Fibroblast of skin of back (primary cell): ENCODE results near the gene LRMDA.
A peak's percentile ranks its signal among the peaks of the same experiment; 100 is the strongest.

Experiments used
- DNase-seq: peaks from one replicate; pipeline ENCODE4 v3.0.0-alpha.2; 2013

The LRMDA gene

DNA sequence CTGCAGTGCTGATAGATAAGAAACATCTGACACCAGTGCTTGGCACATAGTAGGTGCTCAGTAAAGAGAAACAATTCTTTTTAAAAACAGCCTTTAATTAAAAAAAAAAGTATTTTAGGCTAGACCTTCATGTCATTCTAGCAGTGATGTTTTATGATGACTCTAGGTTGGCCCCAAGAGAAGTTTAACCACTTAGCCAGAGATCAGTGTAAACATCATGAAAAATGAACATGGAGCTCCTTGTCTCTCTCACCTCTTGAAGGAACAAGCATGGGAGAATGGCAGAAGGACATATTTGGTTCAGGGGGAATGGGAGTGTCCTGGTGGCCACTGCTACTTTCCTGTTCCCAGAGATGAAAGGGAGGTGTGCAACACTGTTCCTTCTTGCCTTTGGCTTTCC lies 641.0 kb downstream of the LRMDA start:
- DNase-seq: no peak

DNA sequence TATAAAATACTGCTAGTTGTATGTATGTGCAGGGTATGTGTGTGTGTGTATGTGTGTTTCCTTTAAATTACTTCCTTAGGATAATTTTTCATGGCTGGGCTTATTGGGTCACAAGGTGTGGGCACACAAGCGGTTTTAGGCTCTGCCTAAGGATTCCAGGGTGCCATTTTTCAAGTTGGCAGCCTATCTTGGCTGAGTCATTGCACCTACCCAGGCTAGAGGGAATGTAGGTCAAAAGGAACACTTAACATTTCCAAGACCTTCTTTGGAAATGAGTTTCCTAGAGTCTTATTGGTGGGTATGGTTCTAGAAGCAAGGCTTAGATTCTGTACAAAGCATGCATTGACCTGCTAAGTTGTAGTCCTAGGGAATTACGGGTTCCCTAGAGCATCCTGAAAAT lies 642.1 kb downstream of the LRMDA start:
- DNase-seq: no peak

DNA sequence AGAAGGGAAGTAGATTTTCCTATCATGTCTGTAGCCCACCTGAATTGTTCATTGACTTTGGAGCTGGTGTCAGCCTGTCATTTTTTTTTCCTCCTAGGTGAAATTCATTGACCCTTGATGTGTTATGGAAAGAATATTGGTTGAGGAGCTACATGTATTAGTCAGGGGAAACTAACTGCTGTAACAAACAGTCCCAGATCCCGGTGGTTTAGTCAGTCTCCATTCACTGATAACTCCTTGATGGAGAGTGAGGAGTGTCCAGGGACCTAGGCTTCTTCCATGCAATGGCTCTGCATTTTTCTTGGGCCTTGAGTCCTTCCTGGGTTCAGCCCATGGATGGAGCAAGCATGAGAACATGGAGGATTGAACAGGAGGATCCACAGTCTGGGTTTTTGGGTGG lies 643.2 kb downstream of the LRMDA start:
- DNase-seq: no peak

DNA sequence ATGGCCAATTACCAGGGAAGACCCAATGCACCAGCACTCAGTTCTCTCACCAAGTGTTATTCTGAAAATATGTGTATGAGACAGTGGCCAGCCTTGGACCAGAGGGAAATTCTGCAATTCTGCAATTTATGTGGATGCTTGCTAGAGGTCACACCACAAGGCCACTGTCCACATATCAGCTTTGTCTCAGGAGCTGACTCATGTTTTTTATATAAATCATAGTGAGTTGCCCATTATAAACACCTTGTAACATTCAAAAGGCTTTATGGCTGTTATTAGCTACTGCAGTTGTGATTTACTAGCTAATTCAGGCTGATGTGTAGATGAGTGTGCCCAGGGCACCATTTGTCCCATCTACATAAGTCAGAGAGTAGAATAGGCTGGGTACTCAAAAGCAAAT lies 649.0 kb downstream of the LRMDA start:
- DNase-seq: no peak

DNA sequence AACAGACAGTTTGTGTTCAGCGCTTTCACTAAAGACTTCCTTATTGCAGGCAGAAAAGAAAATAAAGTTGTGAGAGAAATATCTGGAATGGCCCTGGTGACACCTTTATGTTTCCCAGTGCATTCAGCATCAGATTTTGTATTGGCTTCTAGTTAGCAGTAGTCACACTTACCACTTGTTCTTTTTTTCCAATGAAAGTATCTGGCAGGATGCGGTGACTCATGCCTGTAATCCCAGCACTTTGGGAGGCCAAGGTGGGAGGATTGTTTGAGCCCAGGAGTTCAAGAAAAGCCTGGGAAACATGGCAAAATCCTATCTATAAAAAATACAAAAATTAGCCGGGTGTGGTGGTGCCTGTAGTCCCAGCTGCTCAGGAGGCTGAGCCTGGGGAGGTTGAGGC lies 649.6 kb downstream of the LRMDA start:
- DNase-seq: peak; percentile 32

DNA sequence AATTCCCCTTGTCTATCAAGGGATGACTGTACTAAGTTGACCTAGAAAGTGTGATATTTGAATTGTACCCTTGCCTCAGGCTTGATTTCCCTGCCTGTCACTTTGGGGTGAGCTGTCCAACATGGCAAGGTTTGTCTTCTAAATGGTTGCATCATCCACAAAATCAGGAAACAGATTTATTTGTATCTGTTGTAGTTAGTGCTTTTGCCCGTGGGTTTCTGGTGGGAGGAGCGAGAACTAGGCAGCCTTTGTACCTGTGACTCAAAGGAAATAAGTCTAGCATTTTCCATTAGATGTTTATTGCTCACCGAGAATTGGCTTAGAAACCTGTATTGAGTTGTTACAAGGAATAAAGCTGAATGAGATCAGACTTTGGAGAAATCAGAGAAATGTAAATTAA lies 650.8 kb downstream of the LRMDA start:
- DNase-seq: no peak

DNA sequence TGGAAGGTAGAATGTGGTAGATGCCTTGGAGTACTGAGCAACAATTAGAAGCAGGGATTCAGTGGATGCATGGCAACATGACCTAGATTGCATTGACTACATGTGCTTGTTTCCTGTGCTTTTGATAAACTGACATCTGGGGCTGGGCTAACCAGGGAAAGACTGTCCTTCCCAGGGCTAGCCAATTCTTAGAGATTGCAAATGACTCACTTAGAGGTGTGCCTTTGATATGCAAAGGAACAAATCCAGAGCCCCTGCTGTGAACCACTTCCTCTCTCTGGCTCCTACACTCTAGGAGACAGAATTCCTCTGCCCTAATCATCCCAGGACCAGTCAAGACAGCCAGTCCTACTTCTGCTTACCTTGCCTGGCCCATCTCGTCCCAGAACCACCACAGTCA lies 651.5 kb downstream of the LRMDA start:
- DNase-seq: peak; percentile 84

DNA sequence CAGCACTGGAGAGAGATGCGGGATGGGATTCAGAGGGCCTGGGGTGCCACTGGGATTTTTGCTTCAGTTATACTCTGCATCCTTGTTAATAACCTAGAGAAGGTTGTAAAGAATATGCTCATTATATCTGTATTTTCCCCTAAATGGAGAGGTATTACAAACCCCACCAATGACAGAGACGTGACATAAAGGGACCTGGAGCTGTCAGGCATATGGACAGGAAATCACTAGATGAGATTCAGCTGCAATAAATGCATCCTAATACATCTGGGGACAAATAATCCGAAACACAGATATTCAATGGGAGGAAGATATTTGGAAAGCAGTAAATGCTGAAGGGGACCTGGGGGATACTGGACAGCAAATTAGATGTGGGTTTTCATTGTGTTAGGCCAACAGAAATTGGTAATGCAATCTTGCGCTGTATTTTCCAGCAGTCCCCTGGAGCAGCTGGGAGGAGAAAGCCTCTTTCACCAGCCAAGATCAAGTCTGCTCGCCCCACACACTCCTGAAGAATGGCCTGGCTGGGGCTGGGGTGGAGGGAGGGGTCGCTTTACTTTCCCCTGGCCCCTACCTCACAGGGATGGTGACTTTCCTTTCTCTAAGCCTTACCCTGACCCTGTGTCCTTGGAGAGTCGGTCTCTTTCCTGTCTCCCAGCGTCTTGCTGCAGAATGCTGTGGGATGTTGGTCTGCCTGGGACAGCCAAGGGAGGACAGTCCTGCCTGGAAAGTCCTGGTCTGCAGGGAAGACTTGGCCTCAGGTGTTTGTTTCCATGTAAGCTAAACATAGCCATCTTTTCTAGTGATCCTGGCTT lies 653.8 kb downstream of the LRMDA start:
- DNase-seq: no peak

DNA sequence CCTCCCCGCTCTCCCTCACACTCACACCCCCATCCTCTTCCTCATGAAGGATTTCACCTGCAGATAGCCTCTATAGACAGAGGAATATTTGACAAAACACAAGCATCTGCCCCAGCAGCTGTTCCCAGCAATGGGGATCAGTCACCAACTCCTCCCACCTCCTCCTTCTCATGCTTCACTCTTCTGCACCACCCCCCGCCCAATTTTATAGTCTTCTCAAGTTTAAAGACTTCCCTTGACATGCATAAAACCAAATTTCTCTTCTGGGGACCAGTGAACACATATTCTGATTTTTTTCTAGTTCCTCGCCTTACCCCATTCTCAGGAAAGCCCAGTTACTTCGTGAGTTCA lies 654.4 kb downstream of the LRMDA start:
- DNase-seq: no peak

DNA sequence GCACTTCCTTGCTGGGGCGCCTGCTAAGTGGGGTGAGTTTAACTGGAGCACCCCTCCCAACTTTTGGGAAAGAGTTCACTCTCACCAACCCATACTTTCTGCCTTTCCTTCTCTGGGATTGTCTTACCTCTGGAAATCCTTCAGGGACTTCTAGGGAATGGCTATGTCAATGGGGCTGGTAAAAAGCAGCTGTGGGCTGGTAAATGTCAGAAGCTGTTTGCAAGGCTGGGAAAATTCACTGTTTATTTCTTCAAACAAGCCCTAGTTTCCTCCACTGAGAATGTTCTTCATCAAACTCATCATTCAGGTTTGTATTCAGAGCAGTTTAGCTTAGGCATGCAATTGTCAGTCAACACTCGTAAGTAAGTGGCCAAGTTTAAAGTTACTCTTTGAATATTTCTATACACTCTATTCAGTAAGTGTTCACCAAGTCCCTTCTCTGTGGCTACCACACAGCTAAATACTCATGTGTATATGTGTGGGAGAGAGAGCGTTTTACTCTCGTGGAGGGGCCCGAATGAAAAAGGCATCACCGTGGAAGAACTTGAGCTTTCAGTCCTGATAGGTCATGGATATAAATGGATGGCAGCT lies 654.8 kb downstream of the LRMDA start:
- no peak for DNase-seq

DNA sequence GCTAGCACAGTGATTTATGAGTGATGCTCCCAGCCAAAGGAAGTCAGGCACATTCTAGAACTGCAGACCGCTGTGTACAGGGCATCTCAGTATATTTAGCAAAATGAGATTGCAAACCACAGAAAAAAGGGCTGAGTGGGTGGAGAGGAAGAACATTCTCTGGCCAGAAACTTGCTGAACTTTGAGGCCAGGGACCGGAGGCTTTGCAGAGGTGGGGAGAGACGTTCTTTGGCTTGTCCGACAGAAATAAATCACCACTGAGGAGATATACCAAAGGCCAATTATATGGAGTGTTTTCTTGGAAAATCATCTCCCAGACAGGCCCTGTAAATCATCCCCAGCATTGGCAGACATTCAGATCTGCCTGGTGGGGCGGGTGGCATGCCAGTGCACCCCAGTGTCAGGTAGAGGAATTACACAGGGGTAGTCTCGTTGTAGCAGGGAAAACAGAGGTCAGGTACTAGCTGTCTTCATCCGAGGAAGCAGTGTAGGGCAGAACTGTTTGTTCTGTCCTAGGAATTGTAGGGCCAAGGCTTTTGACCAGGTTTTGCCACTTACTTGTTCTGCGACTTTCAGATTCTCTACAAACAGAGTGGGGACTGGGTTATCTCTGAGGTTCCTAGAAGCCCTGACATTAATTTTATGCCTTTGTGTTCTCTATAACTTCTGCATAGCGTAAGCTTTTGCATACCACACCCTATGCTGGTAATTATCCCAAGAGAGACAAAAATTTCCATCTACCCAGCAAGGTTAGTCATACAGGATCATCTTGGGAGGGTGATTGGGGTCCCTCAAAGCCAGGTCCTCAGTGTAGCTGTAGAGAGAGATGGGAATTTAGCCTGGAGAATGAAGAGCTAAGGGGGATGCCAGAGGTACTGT lies 655.6 kb downstream of the LRMDA start:
- no peak for DNase-seq

DNA sequence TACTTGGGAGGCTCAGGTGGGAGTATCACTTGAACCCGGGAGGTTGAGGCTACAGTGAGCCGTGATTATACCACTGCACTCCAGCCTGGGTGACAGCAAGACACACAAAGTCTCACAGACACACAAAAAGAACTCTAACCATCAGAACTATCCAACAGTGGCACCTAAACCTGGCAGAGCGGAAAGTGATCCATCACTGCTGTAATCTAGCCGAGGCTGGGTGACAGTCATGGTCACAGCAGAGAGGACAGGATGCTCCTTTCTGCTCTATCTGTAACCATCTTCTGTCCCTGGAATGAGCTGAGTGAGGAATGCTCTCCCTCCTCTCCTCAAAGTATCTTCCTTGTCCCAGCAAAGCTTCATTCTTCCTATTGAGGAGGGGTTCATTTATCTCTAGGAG lies 656.6 kb downstream of the LRMDA start:
- no peak for DNase-seq

DNA sequence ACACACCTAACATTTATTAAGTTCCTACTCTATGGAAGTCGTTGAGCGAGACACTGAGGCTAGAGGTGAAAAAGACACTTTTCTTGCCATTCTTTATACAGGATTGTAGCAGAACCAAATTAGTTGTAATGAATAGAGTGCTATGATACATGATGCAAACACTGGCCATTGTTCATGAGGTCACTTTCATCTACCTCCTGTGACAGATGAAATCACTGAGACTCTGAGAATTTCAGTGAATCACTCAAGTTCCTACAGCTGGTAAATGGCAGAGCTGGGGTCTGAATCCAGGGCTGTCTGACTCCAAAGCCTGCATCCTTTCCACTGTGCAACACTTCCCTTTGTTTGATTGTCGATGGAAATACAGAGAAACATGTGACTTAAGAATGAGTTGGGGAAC lies 657.6 kb downstream of the LRMDA start:
- DNase-seq: no peak

DNA sequence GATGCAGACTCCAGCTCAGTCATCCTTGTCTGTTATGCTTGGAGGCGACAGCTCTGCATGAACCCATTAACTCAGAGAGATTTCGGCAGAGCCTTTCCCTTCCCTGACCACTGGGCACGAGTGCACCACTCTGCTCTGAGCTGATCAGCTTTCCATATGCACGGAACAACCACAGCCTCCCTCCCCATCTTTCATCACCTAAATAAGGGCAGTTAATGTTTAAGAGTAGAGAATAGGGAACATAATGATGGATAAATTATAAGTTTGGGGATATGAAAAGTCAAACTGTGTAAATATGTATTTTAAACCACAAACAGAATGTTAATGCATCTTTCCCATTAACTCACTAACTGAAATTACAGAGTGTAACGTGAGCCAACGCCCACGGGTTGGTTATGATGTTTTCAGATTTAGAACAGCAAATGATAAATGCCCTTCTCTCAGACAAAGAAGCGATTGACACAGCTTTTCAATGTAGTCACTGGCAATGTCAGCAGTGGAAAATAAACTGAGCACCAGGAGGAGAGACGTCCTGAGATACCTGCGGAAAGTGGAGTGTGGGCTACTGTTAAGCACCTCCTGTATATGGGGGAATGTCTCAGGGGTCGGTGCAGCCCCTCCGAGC lies 658.2 kb downstream of the LRMDA start:
- no peak for DNase-seq

DNA sequence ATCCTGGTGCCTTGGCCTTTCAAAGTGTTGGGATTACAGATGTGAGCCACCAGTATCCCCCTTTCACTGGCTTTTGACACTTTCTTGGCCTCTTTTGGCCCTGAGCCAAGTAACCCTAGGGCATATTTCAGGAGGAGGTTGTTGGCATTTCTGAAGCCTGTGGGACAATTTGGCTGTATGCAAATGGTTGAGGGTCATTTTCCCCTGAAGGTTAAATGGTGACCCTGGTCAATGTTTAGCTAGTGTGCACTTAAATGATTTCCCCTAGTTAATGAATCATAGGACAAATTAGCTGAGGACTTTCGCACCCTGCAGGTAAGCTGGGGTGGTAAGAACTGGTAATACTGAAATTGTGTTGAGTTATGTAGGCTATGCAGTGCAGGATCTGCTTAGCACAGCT lies 660.5 kb downstream of the LRMDA start:
- no peak for DNase-seq

DNA sequence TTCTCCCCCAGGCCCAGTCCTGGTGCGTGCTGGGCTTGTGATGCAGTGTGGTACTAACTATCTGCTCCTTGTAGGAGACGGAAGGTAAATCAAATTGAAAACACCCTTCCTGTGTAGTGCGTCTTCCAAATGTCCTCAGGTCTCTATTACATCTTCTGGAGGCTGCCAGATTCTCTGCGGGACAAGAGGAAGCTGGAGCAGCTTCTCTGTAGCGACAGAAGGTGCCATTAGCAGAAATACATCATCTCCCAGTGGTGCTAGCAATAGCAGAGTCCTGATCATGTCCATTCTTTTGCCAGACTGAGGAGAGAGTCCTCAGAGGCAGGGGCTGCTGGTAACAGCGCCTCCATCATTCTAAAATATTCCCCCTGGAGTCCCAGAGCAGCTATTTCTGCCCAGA lies 675.2 kb downstream of the LRMDA start:
- DNase-seq: no peak

DNA sequence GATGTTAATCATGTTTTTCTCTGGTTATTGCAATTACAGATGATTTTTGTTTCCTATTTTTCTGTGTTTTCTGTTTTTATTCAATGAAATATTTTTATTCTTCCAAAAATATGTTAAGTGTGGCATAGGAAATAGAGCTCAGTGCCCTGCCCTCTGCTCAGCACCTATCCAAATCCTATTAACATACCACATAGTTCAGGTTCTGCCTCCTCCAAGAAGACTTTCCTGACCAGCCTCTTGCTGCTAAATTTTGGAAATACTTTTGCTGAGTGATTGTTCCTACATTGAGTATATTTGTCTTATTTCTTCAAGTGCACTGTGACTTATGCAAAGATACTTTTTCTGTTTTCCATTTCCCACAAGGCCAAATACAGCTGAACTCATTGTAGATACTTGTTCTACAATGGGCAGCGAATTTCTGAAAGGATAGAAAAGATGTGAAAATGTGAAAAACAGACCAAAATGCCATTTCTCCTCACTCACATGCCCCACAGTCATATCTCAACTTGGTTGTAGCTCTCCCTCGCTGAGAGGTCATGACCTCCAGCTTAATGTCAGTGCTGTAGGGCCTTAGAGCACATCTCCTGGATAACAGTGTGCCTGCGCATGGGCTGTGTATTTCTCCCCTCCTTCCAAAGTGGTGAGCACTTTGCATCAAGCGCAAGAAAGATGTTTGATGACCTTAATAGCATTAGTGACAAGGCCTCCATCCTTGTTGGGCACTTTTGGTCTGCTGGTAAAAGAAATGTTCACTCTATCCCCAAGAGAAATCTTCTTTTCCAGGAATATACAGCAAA lies 677.3 kb downstream of the LRMDA start:
- no peak for DNase-seq

DNA sequence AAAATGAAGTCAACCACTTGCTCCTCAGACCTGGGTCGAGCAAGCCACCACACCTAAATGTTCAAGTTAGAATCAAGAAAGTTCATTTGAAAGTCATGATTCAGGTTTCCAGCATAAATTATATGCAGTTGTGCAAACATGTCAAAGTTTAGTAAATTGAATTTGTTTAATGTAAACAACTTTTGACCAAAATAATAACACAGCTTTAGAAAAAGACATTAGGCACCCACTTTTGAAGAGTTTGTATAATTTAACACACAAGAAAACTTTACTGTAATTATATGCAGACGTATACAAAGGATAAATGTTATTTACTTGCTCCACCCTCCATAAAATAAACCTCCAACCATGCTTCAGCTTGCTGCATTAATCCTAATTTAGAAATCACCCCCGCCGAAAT lies 680.0 kb downstream of the LRMDA start:
- no peak for DNase-seq

DNA sequence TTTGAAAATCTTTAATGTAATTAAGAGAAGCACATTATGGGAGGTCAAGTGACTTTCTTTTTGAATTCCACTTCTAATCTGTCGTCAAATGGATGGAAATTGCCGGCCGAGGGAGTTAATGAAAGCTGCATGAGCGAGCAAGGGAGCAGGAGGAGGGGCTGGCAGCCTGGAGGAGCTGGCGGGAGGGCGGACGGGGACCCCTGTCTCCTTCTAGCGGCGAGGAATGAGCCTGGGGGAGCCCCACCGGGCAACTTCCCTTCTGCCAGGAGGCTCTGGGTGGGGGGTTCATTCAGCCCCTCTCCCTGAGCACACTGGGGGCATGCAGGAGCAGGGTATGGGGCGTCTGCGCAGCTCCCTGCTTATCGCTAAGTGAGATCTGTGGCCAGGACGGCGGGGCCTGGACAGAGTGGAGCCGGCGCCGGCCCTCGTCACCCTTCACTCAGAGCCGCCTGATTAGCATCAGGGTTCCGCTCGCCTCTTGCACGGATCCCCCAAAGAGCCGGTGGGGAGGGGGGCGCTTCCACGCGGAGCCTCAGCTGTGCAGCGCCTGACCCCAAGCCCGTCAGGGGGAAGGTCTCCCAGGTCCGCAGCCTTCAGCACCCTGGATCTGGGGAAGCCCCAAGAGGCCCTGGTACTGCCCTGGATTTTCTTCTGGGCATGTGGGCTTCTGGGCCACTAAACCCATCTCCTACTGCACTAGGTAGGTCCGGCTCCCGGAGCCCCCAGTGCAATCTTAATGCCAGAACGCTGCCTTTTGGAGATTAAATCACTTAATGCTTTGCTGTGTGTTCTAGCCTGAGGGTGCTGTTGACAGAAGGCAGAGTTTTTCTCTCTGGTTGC lies 680.8 kb downstream of the LRMDA start:
- no peak for DNase-seq

DNA sequence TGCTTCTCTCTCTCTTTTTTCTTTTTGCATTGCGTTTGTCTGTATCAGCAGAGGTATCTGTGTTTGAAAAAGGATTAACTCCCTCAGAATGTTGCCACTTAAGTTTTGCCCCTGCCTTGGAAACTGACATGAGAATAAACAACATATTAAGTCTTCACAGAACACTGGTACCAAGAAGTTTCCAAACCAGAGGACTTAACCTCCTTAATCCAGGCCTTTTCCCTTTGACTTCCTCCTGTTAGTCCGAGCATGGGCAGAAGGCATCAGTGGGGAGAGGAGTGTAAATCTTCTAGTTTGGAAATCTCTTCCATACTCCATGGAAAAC lies 681.4 kb downstream of the LRMDA start:
- no peak for DNase-seq

DNA sequence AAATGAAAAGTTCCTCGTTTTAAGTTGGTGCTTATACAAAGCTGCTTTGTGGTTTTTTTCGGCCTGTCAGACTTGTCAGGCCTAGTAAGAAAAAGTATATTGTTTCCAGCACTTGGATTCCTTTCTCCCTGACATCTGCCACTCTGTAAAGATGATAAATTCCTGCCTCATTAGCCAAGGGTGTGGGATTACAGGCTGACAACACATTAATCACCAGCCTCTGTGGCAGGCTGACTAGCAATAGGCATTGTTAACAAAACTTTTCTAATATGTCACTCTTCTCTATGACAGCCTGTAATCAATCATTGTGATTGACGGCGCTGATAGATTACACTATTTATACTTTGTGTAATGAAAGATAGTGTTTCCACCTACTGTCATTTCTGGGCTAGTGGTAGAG lies 682.5 kb downstream of the LRMDA start:
- peak; percentile 74 for DNase-seq

DNA sequence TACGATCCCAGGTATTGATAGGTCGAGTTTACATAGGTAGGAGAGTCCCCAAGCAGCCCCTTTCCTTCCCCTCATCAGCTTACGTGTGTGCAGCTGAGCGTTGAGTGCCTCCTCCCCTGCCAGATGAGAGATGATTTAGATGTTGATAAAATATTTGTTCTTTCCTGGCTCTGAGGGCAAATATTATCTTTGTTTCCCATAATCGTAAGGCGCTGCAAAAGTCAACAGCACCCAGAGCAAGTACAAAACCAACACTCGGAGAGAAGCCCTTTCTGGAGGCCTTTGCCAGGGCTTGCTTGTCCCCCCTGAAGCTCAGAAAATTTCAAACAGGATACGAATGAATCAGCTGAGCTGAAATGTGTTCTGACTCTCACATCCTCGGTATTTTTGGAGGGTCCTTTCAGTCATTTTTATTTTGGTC lies 683.2 kb downstream of the LRMDA start:
- DNase-seq: peak; percentile 71
